GM18507 (cell line): ENCODE measurements around the gene PMFBP1.

Source experiments
- DNase-seq: peaks from one replicate; pipeline ENCODE4 v3.0.0; 2011; ENCODE audit warnings: low read depth; ENCODE audit not compliant: insufficient read length; ENCODE audit errors: extremely low spot score
- FAIRE-seq: peaks from 2 replicates; lab custom pipeline; 2011; peaks lifted over from hg19 to GRCh38; lab: Jason Lieb, UNC

PMFBP1 gene

DNA sequence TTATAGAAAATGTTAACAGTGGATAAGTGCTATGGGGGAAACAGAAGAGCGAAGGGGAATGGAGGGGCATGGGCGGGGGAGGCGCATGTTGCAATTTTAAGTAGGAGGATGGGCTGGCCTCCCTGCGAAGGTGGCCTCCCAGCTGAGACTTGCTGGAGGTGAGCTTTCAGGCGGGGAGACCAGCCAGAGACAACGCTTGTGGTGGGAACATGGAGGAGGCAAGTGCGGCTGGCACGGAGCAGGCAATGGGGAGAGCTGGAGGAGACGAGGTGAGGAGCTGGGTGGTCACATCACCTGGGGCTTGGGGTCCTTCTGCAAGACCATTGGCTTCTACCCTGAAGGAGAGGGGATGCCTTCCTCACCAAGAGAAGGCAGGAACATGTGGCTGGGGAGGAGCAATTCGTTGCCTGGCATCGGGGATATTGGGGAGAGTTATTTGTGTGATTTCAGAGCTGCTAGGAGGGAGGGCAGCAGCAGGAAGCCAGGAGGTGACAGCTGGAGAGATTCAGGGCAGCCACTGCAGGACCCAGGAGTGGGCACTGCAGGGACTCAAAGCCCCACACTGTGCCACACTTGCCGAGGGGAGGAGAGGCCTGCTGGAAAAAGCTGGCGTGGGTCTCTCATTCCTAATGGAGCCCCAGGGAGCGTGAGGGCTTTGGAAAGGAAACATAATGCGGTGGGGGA is 34.4 kb downstream of the PMFBP1 start:
- no peak for DNase-seq
- no peak for FAIRE-seq

DNA sequence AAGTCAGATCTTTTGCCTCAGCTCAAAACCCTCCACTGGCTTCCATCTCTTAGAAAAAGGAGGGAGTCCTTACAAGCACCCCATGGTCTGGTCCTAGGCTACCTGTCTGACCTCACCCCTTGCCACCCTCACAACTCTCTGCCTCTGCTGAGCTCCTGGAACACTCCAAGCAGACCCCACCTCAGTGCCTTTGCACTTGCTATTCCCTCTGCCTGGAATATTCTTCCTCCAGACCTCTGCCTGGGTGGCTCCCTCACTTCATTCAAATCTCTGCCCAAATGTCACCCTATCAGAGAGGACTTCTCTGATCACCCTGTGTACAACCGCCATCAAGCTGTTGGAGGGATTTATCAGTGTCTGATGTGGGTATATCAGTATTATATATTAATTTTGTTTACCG is 37.4 kb downstream of the PMFBP1 start:
- DNase-seq (no peak), FAIRE-seq (no peak)

- DNase-seq (no peak), FAIRE-seq (no peak)
Observed at GRCh38 chr16:72132726-72133125, 39.2 kb downstream of the PMFBP1 start.

DNA sequence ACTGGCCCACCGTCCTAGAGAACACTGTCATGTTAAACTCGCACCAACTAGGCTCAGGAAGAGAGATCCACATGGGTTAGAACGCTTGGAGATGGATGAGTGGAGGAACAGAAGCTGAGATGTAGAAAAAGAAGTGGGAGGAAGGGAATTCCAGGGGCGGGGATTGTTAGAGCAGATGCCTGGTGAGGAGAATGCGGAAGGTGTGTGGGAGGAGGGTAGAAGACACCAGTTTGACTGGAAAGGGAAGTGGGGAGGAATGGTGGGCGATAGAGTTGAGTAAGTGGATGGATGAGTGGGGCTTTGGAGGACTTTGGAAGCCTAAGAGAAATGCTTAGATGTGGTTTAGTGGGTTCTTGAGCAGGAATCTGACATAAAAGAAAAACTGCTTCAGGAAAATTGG is 40.9 kb downstream of the PMFBP1 start:
- DNase-seq (no peak), FAIRE-seq (no peak)

DNA sequence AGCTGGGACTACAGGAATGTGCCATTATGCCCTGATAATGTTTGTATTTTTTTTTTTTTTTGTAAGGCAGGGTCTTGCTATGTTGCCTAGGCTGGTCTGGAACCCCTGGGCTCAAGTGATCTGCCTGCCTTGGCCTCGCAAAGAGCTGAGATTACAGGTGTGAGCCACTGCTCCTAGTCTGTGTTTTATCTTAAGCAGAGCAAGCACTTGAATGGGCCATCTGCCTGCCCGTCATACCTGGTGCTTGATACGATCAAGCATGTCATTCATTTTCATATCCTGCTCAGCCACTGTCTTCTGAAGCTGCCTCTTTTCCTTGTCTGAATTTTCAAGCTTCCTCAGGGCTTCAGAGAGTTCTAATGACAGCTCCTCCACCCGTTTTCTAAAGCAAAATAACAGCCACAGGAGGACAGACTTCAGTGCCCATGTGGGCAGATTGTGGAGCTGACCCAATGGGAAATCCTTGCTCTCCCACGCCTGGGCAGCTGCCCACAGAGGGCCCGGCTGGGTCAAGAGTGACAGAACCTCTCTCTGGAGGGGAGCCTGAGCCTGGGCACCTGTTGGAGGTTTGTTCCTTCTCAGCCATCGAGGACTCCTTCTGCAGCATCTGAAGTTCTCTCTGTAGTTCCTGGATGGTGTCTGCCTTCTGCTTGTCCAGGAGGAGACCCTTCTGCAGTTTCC is 41.8 kb downstream of the PMFBP1 start:
- DNase-seq (no peak), FAIRE-seq (no peak)

- no peak for DNase-seq
- no peak for FAIRE-seq
Observed at GRCh38 chr16:72128701-72129100, 43.3 kb downstream of the PMFBP1 start.

DNA sequence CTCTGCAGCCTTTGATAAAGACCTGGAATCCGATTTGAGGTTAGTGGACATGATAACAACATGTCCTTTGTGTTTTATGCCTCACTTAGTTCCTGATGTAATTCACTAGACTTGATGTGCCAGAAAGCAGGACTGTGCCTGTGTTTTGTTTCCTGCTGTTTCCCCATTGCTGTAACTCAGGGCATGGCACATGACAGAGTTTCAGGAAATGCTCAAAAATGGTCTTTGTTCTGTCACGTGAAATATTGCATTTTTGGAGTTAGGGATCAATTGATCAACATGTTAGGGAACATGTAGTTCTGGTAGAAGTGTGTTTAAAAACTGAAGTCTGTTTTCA is 45.6 kb downstream of the PMFBP1 start:
- FAIRE-seq (no peak), DNase-seq (no peak)

GRCh38 chr16:72125635-72126428 is 46.1 kb downstream of the PMFBP1 start:
- FAIRE-seq, result no peak
- no peak for DNase-seq

GRCh38 chr16:72124761-72125634 is 47.0 kb downstream of the PMFBP1 start:
- peak; percentile 83 for FAIRE-seq
- peak; percentile 46 for DNase-seq

GRCh38 chr16:72124148-72124547 is 47.8 kb downstream of the PMFBP1 start:
- FAIRE-seq (no peak), DNase-seq (no peak)

DNA sequence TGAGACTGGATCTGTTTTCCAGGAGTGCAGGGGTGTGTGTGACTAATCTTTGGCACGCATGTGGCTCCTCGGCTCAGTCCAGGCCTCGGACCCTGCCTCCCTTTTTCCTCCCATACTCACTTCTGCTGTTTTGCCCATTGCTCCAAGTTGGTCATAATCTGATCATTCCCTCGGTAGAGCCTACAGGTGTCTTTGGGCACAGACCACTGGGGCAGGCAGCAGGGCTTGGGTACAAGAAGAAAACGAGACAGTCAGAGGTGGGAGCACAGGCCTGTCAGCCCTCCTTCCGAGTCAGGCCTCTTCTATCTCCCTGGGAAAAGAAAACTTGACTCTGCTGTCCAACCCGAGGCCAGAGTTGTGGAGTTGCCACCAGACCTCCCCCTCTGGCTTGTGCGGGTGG is 48.5 kb downstream of the PMFBP1 start:
- DNase-seq, result no peak
- FAIRE-seq, result no peak

DNA sequence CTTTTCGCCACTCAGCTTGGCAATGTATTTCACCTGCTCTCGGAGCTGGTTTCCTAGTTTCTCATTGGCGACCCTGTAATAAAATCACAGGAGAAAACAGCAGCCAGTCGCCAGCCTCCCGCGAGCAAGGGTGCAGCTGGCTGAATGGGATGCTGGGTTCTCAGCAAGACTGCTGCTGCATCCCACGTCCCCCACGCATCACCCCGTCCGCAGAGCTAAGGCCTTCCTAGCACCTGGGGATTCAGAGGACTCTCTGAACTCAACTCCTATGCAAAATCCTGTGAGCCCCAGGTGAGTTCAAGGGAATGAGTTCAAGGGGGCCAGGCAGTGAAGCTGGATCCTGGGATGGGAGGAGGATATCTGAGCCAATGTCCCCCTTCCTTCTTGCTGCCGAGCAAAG is 49.0 kb downstream of the PMFBP1 start:
- DNase-seq, result no peak
- no peak for FAIRE-seq

DNA sequence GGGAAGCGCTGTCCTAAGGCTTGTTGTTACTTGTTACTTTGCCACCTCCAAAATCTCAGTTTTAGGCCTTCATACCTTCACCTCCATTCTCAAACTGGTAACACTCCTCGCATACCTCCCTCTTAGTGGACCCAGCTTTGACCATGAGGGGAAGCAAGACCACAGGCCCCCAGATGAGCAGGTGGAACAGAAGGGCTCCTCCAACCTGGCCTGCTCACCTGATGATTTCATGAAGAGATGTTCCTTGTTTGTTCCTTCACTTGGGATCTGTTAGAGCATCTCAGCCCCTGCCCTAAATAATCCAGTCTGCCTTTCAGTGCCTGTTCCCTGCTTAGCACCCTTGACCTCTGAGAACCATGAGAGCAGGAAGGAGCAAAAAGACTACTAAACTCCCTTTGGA is 49.6 kb downstream of the PMFBP1 start:
- no peak for FAIRE-seq
- DNase-seq, result no peak

- DNase-seq (no peak), FAIRE-seq (no peak)
Observed at GRCh38 chr16:72120026-72120425, 51.9 kb downstream of the PMFBP1 start.

DNA sequence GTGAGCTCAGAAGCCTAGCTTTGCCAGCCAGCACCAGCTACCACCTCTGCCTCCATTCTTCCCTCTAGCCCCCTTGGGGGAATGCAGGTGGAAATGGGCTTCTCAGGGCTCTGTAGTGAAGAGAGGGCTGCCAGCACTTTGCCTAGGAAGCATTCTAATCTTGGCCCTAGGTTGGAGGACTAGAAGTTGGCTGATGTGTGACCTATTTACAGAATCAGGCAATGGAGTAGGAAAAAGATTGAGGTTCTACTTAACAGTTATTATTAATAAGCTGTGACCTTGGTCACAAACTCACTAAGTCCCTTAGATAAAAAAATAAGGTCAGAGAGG is 58.4 kb downstream of the PMFBP1 start:
- FAIRE-seq (no peak), DNase-seq (no peak)

DNA sequence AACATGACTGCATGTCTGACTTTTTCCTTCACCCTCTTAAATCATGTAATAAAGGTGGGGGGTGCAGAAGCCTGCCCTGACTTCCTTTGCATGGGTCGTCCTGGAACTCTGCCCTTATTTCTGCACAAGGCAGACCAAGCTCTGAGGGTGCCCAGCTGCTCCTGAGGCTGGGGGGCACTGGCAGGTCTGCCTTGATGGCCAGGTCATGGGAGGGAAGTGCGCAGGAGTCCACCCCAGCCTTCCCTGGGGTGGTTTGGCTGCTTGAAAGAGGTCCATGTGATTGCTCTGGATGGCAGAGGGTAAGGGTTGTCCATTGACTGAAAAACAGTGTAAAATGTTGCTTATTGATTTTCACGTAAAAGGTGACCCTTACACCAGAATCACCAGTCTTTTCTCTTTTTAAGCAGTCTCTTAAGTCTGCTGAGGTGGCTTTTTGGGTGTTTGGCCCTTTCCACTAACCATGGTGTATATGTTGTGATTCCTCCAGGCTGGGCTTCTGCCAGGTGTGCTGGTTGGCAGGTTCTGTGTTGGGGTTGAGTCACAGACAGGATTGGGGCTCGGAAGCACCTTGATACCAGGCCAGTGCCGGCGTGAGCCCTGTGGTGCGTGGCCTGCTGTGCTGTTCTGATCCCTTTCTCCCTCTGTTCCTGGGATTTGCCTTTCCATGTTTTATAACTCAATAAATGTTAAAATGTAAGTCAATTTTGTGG is 58.9 kb downstream of the PMFBP1 start:
- FAIRE-seq, result no peak

DNA sequence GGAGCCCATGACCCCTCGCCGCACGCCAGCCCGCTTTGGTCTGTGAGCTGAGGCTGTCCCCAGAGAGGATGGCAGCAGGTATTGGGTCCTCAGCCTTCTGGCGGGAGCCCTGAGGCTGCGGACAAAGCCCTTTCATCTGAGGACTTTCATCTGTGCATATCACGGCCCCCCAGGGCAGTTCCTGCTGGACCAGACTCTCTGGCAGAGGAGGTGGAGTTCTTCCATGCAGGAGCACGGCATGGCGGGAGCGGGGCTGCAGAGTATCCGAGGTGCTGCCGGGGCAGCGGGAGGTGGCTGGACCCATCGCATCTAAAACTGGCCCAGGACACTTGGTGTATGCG is 59.5 kb downstream of the PMFBP1 start:
- no peak for FAIRE-seq

More for the DNA sequence above, 58.9 kb downstream of the PMFBP1 start:
- no peak for DNase-seq

GRCh38 chr16:72111657-72112451 is 60.1 kb downstream of the PMFBP1 start:
- FAIRE-seq (no peak), DNase-seq (no peak)

More for the DNA sequence above, 59.5 kb downstream of the PMFBP1 start:
- no peak for DNase-seq
